SKM-1 (cell line): ENCODE data around the gene SRP68.

ENCODE experiments used
- DNase-seq: peaks from one replicate; lab custom pipeline; 2025; ENCODE audit not compliant: unreplicated experiment; lab: John Stamatoyannopoulos, UW

Gene SRP68

GRCh38 chr17:76072148-76072858 lies at the start of gene SRP68:
Gene SRP68 (minus strand): TSS chr17:76072517. CDS start chr17:76072491, 26 bp downstream.
- DNase-seq, result peak; percentile 69

- DNase-seq, result no peak
These were observed 49.7 kb upstream of the SRP68 start for GRCh38 chr17:76121932-76122430.

DNA sequence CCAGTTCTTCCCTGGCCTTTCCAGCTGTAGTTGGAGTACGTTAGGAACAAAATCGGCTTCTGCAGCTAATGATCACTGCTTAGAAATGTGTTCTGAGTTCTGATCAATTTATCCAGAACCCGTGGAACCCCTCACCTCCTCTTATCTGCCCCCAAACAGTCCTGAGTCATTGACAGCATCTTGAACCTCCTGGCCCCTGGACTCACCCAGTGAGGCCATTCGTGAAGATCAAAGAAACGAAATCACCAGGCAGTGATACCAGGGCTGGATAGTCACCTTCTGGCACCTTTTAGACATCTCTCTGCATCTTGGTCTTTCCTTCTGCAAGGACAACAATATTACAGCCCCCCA lies 48.3 kb upstream of the SRP68 start:
- DNase-seq, result no peak

DNA sequence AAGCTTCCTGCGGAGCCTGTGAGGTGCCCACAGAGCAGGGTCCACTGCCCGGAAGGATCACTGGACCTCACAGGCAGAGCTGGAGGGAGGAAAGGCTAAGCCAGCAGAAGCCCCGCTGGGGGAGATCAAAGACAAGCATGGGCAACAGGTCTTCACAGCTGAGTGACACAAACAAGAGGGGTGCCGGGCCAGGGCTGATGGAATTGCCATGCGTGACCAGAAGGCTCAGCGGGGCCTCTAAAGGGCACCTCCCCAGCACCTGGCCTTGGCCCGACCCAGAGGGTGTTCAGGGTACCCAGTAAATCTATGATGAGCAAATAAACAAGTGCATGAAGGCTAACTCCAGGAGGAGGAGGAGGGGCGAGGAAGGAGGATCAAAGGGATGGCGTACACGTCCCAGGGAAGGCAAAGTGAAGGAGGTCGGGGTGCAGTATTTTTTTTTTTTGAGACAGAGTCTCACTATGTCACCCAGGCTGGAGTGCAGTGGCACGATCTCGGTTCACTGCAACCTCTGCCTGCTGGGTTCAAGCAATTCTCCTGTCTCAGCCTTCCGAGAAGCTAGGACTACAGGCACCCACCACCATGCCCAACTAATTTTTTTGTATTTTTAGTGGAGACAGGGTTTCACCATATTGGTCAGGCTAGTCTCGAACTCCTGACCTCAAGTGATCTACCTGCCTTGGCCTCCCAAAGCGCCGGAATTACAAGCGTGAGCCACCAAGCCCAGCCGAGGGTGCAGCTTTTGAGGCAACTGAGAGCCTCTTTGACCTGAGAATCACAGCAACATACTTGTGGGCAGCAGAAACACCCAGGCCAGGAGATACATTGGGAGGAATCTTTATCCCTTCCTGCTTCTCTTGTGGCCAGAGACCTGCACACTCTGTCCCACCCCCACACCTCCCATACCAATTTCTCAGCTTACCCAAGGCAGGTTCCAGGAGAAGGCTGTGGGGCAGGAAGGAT lies 47.4 kb upstream of the SRP68 start:
- DNase-seq, result no peak

DNA sequence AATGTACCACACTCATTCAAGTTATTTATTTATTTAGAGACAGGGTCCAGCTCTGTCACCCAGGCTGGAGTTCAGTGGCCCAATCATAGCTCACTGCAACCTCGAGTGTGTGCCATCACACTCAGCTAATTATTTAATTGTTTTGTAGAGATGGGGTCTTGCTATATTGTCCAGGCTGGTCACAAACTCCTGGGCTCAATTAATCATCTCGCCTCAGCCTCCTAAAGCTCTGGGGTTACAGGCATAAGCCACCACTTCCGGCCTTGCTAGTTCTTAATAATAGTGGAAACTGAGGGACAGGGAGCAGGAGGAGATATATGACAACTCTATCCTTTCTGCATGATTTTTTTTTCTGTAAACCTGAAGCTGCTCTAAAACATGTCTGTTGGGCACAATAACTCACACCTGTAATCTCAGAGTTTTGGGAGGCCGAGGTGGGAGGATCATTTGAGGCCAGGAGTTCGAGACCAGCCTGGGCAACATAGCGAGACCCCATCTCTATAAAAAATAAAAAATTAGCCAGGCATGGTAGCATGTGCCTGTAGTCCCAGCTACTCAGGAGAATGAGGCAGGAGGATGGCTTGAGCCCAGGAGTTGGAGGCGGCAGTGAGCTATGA lies 42.9 kb upstream of the SRP68 start:
- DNase-seq, result no peak

GRCh38 chr17:76111956-76112355 lies 39.6 kb upstream of the SRP68 start:
- no peak for DNase-seq

DNA sequence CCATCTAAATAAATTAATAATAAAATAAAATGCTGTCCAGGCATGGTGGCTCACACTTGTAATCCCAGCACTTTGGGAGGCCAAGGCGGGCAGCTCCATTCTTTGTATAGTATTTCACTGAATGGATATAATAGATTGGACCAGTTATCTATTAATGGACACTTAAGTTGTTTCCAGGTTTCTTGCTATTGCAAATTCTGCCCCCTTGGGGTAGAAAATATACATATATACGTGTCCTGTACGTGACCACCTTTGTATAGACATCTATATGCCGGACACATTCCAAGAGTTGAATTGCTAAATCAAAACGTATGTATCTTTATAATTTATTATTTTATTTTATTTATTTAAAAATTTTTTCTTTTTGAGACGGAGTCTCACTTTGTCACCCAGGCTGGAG lies 35.2 kb upstream of the SRP68 start:
- no peak for DNase-seq

DNA sequence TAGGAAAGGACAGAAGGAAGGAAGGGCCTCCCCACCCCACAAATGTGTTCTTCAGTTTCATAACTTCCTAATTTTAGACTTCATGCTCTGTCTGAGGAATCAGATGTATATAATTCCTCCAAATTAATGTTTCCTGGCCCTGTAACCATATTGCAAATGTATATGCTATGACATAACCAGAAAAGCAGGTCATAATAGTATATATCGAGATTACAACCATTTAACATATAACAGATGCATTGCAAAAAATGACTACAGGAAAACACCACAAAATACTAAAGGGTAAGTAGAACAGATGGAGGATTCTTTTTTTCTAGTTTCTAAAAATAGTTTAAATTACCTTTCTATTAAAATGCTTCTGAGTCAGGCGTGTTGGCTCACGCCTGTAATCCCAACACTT lies 34.4 kb upstream of the SRP68 start:
- no peak for DNase-seq

DNA sequence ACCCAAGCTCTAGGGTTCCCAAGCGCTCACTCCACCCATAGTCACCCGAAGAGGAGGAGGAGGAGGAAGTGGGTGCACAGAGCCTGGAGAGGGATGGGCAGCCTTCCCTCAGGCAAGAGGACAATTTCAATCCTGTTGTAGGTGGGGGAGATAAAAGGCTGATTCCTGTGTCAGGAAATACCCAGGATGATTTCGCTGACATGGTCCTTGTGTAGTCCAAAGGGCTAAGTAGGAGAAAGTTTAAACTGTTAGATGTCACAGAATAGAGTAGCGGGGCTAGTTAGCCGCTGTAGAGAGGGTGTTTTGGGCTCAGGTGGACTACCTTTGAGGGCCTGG lies 32.5 kb upstream of the SRP68 start:
- no peak for DNase-seq

GRCh38 chr17:76104140-76104895 lies 32.0 kb upstream of the SRP68 start:
- no peak for DNase-seq

DNA sequence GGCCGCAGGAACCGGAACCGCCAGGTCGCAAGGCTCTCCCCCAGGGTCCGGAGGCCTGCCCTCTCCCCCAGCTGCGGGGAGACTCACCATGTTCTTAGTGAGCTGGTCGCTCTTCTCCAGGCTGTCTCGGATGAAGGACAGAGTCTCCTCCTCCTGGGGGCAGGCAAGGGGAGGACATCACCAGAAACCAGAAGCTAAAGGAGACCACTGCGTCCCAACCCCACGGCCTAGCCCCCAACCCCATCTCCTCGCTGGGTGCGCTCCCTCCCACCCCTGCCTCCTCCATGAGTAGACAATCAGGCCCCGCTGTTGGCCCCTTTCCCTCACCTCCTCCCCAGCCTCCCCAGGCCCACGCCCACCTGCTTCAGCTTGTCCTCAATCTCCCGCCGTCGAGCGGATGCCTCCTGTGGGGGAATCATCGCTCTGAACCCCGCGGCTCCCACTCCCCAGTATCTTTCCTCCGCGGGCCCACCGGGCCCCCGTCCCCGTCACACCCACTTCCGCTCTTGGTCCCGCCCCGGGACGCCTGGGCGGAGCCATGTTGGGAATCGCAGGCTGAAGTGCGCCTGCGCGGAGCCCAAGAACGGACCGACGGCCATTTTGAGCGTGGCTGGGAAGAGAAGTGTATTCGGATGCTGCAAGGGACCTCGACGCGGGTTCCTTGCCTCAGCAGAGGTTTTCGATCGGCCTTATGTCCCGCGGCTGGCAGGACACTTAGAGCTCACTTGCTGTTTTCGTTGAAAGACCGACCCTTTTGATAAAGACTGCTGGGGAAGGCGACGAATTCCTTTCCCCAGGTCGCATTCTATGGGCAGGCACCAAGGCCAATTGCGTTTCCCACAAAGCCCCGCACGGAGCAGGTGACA lies 31.2 kb upstream of the SRP68 start, which contains the start of gene EXOC7:
TSS of gene EXOC7 (minus strand) at position 514 of the 866 bp plus-strand sequence. CDS start at position 419, 95 bp downstream.
- peak; percentile 88 for DNase-seq

GRCh38 chr17:76102944-76103273 lies 30.6 kb upstream of the SRP68 start:
- DNase-seq, result no peak

DNA sequence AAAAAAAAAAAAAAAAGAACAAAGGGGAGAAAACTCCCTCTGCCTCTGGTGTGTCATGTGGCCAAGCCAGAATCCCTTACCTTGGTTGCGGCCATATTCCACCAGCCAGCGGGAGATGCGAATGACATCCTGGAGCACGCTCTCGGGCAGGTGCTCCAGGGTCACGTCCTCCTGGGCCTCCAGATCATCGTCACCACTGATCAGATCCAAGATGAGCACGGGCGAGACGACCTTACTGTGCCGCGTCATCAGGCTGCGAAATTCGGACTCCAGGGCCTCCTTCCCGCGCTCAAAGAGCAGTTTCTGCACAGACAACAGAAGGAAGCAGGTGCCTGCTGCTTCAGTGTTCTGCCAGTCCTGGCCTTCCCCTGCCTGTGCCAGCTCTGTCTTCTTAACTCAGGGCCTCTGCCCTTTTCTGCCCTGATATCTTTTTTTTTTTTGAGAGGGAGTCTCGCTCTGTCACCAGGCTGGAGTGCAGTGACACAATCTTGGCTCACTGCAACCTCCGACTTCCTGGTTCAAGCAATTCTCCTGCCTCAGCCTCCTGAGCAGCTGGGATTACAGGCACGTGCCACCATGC lies 25.5 kb upstream of the SRP68 start:
- no peak for DNase-seq

- DNase-seq, result no peak
These were observed 23.6 kb upstream of the SRP68 start for GRCh38 chr17:76095943-76096342.

- no peak for DNase-seq
These were observed 21.7 kb upstream of the SRP68 start for GRCh38 chr17:76094046-76094445.

GRCh38 chr17:76092526-76093413 lies 20.5 kb upstream of the SRP68 start:
- no peak for DNase-seq

DNA sequence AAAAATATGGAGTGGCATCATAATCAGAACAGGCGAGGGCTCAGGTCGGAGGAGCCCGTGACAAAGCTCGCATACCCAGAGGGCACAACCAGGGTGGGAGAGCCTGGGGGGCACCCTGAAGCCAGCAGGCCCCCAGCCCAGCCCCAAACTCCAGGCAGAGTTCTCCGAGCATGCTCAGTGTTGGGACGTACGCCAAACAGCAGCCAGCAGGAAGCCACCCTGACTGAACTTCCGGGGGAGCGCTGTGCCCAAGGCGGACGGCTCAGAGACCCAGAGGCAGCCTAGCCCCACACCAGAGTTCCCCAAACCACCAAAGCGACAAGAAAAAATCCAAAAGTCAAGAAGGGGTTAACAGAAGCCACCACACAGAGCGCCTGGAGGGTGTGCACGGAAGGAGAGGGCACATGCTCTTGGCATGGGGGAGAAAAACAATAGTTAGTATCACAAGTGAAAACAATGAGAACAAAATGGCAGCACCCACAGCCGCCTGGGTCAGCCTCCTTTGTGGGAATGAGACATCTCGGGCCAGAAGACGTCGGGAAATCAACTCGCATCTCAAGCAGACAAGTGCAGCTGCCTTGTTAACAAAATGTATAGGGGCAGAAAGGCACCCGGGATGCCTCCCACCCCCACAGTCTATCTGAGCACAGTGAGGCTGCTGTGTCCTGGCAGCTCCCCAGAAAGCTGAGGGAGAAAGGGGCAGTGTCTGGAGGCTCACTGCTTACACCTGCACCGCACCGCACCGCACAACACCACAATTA lies 19.4 kb upstream of the SRP68 start:
- DNase-seq, result no peak

DNA sequence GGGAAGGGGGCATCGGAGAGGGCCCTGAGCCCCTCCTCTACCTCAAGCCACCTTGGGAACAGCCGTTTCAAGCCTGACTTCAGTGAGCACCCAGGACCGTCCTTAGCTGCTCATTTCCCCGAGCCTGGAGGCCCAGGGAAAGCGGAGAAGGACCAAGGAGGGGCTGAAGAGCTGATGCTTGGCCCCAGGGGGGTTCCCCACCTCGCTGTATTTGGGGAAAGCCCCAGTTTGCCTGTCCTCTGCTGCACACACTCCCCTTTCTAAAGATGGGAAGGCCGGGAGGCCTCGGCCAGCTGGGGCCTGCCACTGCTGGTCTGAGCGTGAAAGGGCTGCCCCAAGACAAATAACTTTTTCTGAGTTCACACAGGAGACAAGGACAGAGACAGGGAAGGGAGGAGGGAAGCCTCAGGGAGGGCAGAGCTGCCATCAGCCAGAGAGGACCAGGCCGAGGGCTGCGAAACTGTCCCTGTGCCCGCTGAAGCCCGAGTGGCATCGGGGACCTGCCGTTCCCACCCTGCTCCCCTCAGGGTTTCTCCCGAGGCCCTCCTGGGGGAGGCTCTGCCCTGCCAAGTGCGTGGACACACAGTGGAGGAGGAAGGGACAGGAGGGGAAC lies 18.3 kb upstream of the SRP68 start:
- no peak for DNase-seq
